GM21619 (cell line): Measurements from ENCODE around the gene ZSWIM8.

Source experiments
- ATAC-seq: cut with Tn5 transposase; IDR thresholded peaks from one replicate; pipeline ENCODE4 v1.9.1; 2021; ENCODE audit not compliant: unreplicated experiment

The ZSWIM8 gene

GRCh38 chr10:73841526-73842285, 56.3 kb downstream of the ZSWIM8 start:
- ATAC-seq = no peak

GRCh38 chr10:73842349-73842748, 56.9 kb downstream of the ZSWIM8 start:
- no peak for ATAC-seq

- no peak for ATAC-seq
Measured at GRCh38 chr10:73843261-73843660, 57.9 kb downstream of the ZSWIM8 start.

GRCh38 chr10:73847031-73847430, 61.6 kb downstream of the ZSWIM8 start:
- ATAC-seq = no peak

GRCh38 chr10:73848821-73849489, 63.5 kb downstream of the ZSWIM8 start:
- ATAC-seq = peak; percentile 96

- no peak for ATAC-seq
Measured at GRCh38 chr10:73850211-73850610, 64.8 kb downstream of the ZSWIM8 start.

GRCh38 chr10:73850863-73851461, 65.6 kb downstream of the ZSWIM8 start:
- ATAC-seq = no peak
